Ishikawa (cell line): ENCODE results near the gene FGGY.

ENCODE experiments used
- CREB1 ChIP-seq: IDR thresholded peaks from 2 replicates; pipeline ENCODE4 v1.6.1; 2012; ENCODE audit warnings: low read depth
- EGR1 ChIP-seq: IDR thresholded peaks from 2 replicates; pipeline ENCODE4 v1.6.1; 2012
- EP300 ChIP-seq: IDR thresholded peaks from 2 replicates; pipeline ENCODE4 v1.6.1; 2012; ENCODE audit warnings: borderline replicate concordance
- FOXM1 ChIP-seq: IDR thresholded peaks from 2 replicates; pipeline ENCODE4 v1.6.1; 2012; ENCODE audit warnings: low read depth, borderline replicate concordance
- RAD21 ChIP-seq: IDR thresholded peaks from 2 replicates; pipeline ENCODE4 v1.6.1; 2012; ENCODE audit warnings: low read depth
- TAF1 ChIP-seq: IDR thresholded peaks from 2 replicates; pipeline ENCODE4 v1.6.1; 2012; ENCODE audit warnings: low read depth, mild to moderate bottlenecking
- TCF12 ChIP-seq: IDR thresholded peaks from 2 replicates; pipeline ENCODE4 v1.6.1; 2012; ENCODE audit warnings: low read depth
- TEAD4 ChIP-seq: IDR thresholded peaks from 2 replicates; pipeline ENCODE4 v1.6.1; 2012
- YY1 ChIP-seq: IDR thresholded peaks from 2 replicates; pipeline ENCODE4 v1.6.1; 2012; ENCODE audit warnings: low read depth

- TF ChIP-seq EP300 (no peak), TAF1 (no peak), YY1 (no peak), EGR1 (no peak), TEAD4 (no peak), RAD21 (no peak), TCF12 (no peak), CREB1 (no peak), FOXM1 (no peak)
Measured at GRCh38 chr1:59340411-59341307, 43.8 kb downstream of the FGGY start.
